Skin of body (tissue), 2 donors: ENCODE results near the gene EHMT2. TPM values are rescaled to one million over a fixed set of nuclear protein-coding genes. Genes with fewer than 3 reads are reported as not detected.
"Not testable (repeated sequence)": the region's sequence is repeated elsewhere in the genome, so short reads cannot be mapped to it uniquely, and the experiment has no call there.

Experiments
- DNase-seq: peaks from one replicate; lab custom pipeline; 2025; lab: John Stamatoyannopoulos, UW
- total RNA-seq: library from RNA; depleted of rRNA; stranded (reverse); fragments of >200 nt; gene quantifications from one replicate; pipeline ENCODE4 v1.2.3, GENCODE V29; 2014

EHMT2 gene
- total RNA-seq, 1 donor from 2014 or later = 25.6 TPM

DNA sequence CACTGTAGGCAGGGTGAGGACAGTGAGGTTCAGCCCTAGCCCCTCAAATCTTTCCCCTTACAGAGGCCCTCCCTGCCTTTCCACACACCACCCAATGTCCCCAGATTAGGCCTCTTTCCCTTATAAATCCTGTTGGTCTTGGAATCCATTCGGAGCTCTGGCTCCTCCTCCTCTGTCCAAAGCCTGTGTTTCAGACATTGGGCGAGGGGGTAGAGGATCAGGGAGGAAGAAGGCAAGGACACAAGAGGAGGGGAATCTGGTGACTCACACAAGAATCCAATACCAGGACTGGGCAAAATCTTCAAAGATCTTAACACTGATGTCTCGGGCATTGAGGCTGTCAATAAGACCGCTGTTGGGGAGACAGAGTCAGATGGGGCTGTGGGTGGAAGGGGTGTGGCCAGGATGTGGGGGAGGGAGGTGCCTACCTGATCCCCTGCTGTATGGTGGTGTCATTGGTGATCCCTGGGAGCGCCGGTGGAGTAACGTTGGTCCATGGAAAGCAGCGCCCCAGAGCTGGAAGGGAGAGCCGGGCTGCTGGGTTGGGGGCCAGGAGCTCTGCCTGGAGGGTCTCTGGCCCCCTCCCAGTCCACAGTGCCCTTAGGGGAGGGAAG, 26.3 kb downstream of the EHMT2 start:
- DNase-seq = no peak

DNA sequence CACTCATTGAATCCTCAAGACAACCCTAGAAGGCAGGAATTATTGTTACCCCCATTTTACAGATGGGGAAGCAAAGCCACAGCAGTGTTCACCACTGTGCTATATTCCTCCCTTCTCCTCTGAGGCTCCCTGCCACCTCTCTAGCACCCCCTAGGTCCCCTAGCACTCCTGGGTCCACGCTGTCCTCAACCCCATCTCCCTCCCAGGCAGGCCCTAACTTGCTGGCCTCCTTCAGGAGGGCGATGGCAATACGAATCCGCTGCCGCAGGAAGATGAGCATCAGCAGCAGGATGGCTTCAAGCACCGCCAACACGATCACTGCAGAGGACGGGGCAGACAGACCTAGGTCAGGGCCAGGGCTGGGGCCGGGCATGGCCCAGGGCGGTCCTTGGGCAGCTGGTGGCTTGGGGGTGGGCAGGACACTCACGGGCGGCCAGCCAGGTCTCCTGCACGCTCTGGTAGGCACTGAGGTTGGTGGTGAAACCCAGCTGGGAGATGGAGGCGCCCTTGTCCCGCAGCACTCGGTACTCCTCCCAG, 27.0 kb downstream of the EHMT2 start:
- DNase-seq = no peak

DNA sequence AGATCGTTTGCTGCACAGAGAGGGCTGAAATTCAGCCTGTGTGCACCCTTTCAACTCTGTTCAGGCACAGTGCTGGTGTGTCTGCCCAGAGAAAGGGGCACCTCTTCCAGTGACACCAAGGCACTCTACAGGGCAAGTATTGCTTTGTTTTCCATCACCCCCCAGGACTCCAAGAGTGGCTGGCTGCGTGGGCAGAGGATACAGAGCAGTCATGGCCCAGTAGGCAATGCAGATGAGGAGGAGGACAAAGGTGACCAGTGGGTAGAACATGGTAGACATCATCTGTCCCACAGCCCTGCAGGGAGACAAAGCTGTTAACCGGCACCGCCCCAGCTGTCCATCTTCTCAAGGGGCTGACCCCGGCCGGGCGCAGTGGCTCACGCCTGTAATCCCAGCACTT, 28.2 kb downstream of the EHMT2 start:
- DNase-seq = no peak

- DNase-seq = not testable (repeated sequence)
These were observed 28.9 kb downstream of the EHMT2 start for GRCh38 chr6:31868658-31868971.

DNA sequence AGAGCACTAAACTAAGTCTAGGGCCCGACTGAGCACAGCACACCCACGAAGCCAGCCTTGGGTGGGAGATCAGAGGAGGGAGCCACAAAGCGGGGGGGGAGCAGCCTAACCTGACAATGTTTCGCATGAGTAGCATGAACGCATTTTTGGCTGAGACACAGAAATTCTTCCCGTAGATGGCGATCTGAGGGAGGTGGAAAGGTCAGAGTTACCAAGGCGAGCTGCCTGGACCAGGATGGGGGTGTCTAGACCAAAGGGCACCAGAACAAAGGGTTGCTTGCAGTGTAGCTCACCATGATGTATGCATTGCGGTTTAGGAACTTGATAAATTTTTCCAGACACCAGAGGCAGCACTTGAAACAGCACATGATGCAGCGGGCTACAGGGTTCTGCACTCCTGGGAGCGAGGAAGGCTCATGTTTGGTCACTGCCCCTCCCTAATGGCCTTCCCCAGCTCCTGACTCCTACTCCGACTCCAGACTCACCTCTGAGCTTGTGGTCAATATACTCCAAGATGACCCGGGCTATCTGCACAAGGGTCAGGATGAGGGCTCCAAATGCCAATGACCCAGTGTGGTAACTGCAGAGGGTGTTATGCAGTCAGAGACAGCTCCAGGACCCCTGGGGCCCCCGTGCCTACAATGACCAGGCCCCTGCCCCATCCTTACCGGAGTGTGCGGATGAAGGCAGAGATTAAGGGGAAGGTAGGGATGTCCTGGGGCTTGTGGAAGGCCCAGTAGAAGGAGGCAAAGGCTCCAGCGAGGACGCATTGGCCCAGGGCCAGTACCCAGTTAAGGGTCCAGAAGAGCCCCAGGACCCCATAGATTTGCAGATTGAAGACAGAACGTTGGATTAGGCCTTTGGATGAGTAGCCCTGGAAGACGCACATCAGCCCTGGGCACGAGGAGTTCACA, 32.0 kb downstream of the EHMT2 start:
- DNase-seq = no peak

- DNase-seq = no peak
These were observed 32.7 kb downstream of the EHMT2 start for GRCh38 chr6:31864818-31865204.

DNA sequence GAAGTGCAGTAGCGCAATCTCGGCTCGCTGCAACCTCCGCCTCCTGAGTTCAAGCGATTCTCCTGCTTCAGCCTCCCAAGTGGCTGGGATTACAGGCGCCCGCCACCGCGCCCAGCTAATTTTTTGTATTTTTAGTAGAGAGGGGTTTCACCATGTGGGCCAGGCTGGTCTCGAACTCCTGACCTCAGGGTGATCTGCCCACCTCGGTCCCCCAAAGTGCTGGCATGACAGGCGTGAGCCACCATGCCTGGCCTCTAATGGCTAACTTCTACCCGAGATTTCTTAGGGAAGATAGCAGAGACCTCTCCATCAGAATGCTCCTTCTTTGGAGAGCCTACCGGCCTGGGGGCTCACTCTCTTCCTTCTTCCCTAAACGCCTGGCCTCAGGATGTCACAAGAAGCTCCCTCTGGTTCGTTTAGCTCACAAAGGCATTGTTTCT, 33.4 kb downstream of the EHMT2 start:
- not testable (repeated sequence) for DNase-seq

DNA sequence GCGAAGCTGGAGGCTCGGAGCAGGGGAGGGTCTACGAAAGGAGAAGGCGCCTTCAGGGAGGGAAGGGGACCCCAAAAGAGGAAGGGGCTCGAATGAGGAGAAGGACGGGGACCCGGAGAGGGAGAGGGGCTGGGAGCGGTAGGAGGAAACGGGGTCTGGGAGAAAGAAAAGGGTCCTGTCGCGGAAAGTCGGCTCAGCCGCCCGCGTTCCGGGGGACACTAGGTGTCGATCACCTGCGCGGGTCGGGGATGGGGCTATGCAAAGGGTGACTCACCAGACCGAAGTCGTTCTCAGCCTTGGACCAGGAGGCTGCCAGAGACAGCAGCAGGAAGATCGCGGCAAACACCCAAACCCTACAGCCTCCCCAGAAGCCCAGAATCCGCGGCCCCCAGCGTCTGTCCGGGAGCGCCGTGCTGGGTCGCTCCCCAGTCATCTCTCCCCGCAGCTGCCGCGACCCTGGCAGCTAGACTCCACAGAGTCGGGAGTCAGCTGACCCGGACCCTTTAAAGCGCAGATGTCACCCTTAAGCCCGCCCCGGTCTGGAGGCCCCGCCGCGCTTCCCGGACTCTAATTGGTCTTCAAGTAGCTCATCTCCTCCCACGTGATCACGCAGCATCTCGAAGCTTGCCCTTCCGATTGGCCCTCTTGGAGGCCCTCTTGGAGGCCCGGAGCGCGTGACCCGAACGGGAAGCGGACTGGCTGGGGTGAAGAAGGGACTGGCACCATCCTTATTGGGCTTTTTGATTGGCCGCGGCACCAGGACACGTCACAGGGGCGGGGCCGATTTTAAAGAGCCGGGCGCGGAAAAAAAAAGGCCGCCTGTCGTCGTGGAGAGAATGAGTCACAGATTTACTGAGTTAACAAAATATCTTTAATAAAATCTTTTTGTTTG, 34.9 kb downstream of the EHMT2 start, which contains the start of gene NEU1:
Gene NEU1 (minus strand): TSS at position 478 of the 892 bp plus-strand sequence. CDS start 45 bp downstream, at position 433.
- peak; percentile 100 for DNase-seq

DNA sequence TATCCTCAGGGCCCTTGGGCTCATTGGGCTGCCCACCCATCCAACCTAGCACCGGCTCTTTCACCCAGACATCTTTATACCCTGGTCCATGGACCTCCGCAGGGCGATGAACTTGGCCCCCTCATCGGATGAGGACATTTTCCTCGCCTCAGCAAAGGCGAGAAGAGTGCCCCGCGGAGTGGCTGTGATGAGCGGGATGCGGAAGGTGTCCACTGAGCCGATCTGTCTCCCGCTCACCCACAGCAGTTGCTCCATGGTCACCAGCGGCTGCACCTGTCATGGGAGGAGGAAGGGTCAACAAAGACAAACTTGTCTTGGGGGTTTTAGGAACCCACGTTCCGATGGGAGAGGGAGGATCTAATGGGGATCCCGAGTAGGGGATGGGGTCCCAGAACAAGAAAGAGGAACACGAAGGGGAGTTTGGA, 35.6 kb downstream of the EHMT2 start:
- DNase-seq = no peak

GRCh38 chr6:31861150-31861549, 36.3 kb downstream of the EHMT2 start:
- DNase-seq = no peak

- DNase-seq = no peak
These were observed 37.1 kb downstream of the EHMT2 start for GRCh38 chr6:31860349-31860748.

- no peak for DNase-seq
These were observed 37.6 kb downstream of the EHMT2 start for GRCh38 chr6:31859923-31860322.

DNA sequence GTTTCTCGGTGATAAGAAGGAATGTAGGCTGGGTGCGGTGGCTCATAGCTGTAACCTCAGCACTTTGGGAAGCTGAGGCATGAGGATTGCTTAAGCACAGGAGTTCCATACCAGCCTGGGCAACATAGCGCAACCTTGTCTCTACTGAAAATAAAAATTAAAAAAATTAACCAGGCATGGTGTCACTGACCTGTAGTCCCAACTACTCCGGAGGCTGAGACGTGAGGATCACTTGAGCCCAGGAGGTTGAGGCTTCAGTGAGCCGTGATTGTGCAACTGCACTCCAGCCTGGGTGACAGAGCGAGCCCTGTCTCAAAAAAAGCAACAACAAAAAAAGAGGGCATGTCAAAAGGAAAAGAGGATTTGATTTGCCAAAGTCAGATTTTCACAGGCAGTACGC, 38.8 kb downstream of the EHMT2 start:
- no peak for DNase-seq

- DNase-seq = not testable (repeated sequence)
These were observed 39.7 kb downstream of the EHMT2 start for GRCh38 chr6:31857774-31858173.

DNA sequence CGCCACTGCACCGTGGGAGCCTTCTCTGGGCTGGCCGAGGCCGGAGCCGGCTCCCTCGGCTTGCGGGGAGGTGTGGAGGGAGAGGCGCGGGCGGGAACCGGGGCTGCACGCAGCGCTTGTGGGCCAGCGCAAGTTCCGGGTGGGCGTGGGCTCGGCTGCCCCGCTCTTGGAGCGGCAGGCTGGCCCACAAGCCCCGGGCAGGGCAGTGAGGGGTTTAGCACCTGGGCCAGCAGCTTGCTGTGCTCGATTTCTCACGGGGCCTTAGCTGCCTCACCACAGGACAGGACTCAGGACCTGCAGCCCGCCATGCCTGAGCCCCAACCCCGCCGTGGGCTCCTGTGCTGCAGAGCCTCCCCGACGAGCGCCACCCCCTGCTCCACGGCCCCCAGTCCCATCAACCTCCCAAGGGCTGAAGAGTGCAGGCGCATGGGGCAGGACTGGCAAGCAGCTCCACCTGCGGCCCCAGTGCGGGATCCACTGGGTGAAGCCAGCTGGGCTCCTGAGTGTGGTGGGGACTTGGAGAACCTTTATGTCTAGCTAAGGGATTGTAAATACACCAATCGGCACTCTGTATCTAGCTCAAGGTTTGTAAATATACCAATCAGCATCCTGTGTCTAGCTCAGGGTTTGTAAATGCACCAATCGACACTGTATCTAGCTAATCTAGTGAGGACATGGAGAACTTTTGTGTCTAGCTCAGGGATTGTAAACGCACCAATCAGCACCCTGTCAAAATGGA, 45.3 kb downstream of the EHMT2 start:
- DNase-seq = not testable (repeated sequence)

- DNase-seq = no peak
These were observed 46.0 kb downstream of the EHMT2 start for GRCh38 chr6:31851485-31851832.

DNA sequence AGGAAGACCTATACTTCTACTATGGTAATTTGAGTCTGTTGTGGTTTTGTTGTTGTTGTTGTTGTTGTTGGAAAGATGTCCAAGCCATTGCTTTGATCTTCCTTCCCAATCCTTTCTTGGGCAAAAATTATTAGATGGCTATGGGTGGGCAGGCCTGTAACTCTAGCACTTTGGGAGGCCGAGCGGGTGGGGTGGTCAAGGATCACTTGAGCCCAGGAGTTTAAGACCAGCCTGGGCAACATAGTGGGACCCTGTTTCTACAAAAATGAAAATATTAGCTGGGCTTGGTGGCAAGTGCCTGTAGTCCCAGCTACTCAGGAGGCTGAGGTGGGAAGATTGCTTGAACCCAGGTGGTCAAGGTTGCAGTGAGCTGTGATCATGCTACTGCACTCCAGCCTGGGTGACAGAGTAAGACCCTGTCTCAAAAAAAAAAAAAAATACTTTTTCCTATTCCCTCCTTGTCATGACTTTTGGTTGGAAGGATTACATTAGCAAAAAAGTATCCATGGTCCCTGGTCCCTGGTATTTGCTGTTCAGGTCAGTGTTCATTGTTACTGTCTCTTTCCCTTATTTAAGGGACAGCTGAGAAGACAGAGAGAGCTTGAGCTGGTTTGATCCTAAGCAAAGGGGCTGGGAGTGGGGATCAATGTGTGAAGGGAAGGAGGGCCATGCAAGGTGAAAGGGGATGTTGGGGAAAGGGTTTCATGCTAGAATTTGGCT, 46.6 kb downstream of the EHMT2 start:
- no peak for DNase-seq

- DNase-seq = no peak
These were observed 50.1 kb downstream of the EHMT2 start for GRCh38 chr6:31847276-31847978.

DNA sequence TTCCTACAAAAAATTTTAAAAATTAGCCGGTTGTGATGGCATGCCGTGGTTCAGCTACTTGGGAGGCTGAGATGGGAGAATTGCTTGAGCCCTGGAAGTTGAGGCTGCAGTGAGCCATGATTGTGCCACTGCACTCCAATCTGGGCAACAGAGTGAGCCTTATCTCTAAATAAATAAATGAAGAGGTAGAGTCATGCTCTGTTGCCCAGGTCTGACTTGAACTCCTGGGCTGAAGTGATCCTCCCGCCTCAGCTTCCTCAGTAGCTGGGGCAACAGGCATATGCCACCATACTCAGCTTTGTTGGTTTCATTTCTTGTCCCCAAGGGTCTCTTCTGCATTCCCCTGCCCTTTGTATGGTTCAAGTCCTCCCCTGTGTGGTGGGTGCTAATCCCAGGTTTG, 53.0 kb downstream of the EHMT2 start:
- DNase-seq = no peak

- no peak for DNase-seq
These were observed 55.4 kb downstream of the EHMT2 start for GRCh38 chr6:31842053-31842452.
